Hindlimb muscle (tissue), 1 donor: ENCODE data around the gene RAD1. TPM values are rescaled to one million over a fixed set of nuclear protein-coding genes. Genes with fewer than 3 reads are reported as not detected.

Source experiments
- DNase-seq: peaks from one replicate; pipeline ENCODE4 v3.0.0-alpha.2; 2013
- polyA plus RNA-seq: library from polyadenylated mRNA; unstranded; fragments of 120-200 nt; gene quantifications from one replicate; pipeline ENCODE4 v1.2.1, GENCODE V29; 2013; ENCODE audit not compliant: insufficient read length

The RAD1 gene
- polyA plus RNA-seq, 1 donor: 21.3 TPM

GRCh38 chr5:34859253-34859652 is 56.1 kb downstream of the RAD1 start:
- no peak for DNase-seq

GRCh38 chr5:34858790-34859189 is 56.5 kb downstream of the RAD1 start:
- DNase-seq: no peak

GRCh38 chr5:34857894-34858293 is 57.4 kb downstream of the RAD1 start:
- DNase-seq: no peak

- DNase-seq: no peak
Measured at GRCh38 chr5:34857161-34857560, 58.1 kb downstream of the RAD1 start.

Other genes with a start within 250 kb of the RAD1 start
- 0.15 TPM for gene TTC23L, start 76.3 kb downstream of the RAD1 start, polyA plus RNA-seq
- gene BRIX1, start 207 bp upstream of the RAD1 start, polyA plus RNA-seq: 24.8 TPM
- 41.0 TPM for gene DNAJC21, start 14.1 kb upstream of the RAD1 start, polyA plus RNA-seq
- gene AGXT2, start 132.4 kb upstream of the RAD1 start, polyA plus RNA-seq: not detected